ENCODE data around the gene HS6ST3. TPM values are rescaled to one million over a fixed set of nuclear protein-coding genes. Genes with fewer than 3 reads are reported as not detected.
A peak's percentile ranks its signal among the peaks of the same experiment; 100 is the strongest.
"Not testable (repeated sequence)": the region's sequence is repeated elsewhere in the genome, so short reads cannot be mapped to it uniquely, and the experiment has no call there.

HS6ST3 gene
- total RNA-seq, 1 donor from 2014 or later: not detected

GRCh38 chr13:96091164-96092117, 1.5 kb downstream of the HS6ST3 start:
- DNase-seq (ENCODE audit: low read depth in 2 of 2): peak; percentile 6 to 12

GRCh38 chr13:96093296-96094006, 3.5 kb downstream of the HS6ST3 start:
- DNase-seq (ENCODE audit: low read depth in 2 of 2): peak in 1 of 2 donors; percentile 7

GRCh38 chr13:96100457-96101220, 10.7 kb downstream of the HS6ST3 start:
- DNase-seq (ENCODE audit: low read depth in 2 of 2): no peak

- no peak for DNase-seq (ENCODE audit: low read depth in 2 of 2)
Measured at GRCh38 chr13:96104516-96104915, 14.6 kb downstream of the HS6ST3 start.

GRCh38 chr13:96108072-96108471, 18.2 kb downstream of the HS6ST3 start:
- not testable (repeated sequence) for DNase-seq (ENCODE audit: low read depth in 2 of 2)

- DNase-seq (ENCODE audit: low read depth in 2 of 2): no peak
Measured at GRCh38 chr13:96109125-96109524, 19.2 kb downstream of the HS6ST3 start.

GRCh38 chr13:96112936-96113335, 23.0 kb downstream of the HS6ST3 start:
- DNase-seq (ENCODE audit: low read depth in 2 of 2): no peak

GRCh38 chr13:96115368-96115767, 25.5 kb downstream of the HS6ST3 start:
- not testable (repeated sequence) for DNase-seq (ENCODE audit: low read depth in 2 of 2)

GRCh38 chr13:96119921-96120320, 30.0 kb downstream of the HS6ST3 start:
- no peak for DNase-seq (ENCODE audit: low read depth in 2 of 2)

GRCh38 chr13:96130818-96131340, 41.0 kb downstream of the HS6ST3 start:
- no peak for DNase-seq (ENCODE audit: low read depth in 2 of 2)

- peak in 1 of 2 donors; percentile 7 for DNase-seq (ENCODE audit: low read depth in 2 of 2)
Measured at GRCh38 chr13:96141032-96141431, 51.1 kb downstream of the HS6ST3 start.

- DNase-seq (ENCODE audit: low read depth in 2 of 2): no peak
Measured at GRCh38 chr13:96159725-96160124, 69.8 kb downstream of the HS6ST3 start.

- DNase-seq (ENCODE audit: low read depth in 2 of 2): no peak
Measured at GRCh38 chr13:96161141-96161540, 71.2 kb downstream of the HS6ST3 start.

- DNase-seq (ENCODE audit: low read depth in 2 of 2): no peak
Measured at GRCh38 chr13:96165840-96166239, 75.9 kb downstream of the HS6ST3 start.

GRCh38 chr13:96172066-96172465, 82.2 kb downstream of the HS6ST3 start:
- no peak for DNase-seq (ENCODE audit: low read depth in 2 of 2)

GRCh38 chr13:96178759-96179158, 88.9 kb downstream of the HS6ST3 start:
- no peak for DNase-seq (ENCODE audit: low read depth in 2 of 2)

- no peak for DNase-seq (ENCODE audit: low read depth in 2 of 2)
Measured at GRCh38 chr13:96179309-96179708, 89.4 kb downstream of the HS6ST3 start.

- no peak for DNase-seq (ENCODE audit: low read depth in 2 of 2)
Measured at GRCh38 chr13:96181911-96182310, 92.0 kb downstream of the HS6ST3 start.

GRCh38 chr13:96185818-96186217, 95.9 kb downstream of the HS6ST3 start:
- no peak for DNase-seq (ENCODE audit: low read depth in 2 of 2)

GRCh38 chr13:96191367-96191766, 101.5 kb downstream of the HS6ST3 start:
- no peak for DNase-seq (ENCODE audit: low read depth in 2 of 2)

GRCh38 chr13:96193728-96194310, 103.9 kb downstream of the HS6ST3 start:
- DNase-seq (ENCODE audit: low read depth in 2 of 2): no peak

Data from lung microvascular endothelial cell (primary cell).